GM13976 (cell line): ENCODE results near the gene MAIP1.

Source experiments
- DNase-seq: peaks from one replicate; pipeline ENCODE4 v3.0.0; 2012; ENCODE audit warnings: low spot score
- CTCF ChIP-seq: IDR thresholded peaks from 2 replicates; pipeline ENCODE4 v1.5.1; 2012; ENCODE audit warnings: borderline replicate concordance, mild to moderate bottlenecking; ENCODE audit not compliant: insufficient read depth; ENCODE audit errors: extremely low read depth, missing control alignments, control extremely low read depth
- in situ Hi-C: fragments of 300-500 bp; cut with MboI; formaldehyde crosslinking; loops from one replicate; pipeline ENCODE4 v1.12.0; 2022; ENCODE audit warnings: low sequenced_read_pairs, mixed read lengths, inconsistent platforms; ENCODE audit not compliant: unreplicated experiment

The MAIP1 gene

DNA sequence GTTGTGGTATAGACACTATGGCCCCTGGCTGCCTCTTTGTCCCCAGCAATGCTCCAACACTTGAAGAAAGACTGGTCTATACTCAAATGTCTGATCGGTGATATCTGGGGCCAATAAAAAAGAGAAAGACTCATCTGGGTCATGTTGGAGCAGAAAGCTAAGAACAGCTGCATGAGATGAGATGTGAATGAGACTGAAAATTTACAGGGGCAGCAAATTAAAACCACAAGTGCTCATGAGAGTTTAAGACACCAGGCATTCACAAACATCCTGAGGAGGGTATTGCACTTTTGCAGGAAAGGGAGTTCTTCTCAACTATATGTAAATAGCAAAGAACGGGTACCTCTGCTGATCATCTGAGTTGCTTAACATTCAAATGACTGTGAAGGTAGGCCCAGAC lies 36.3 kb downstream of the MAIP1 start:
- DNase-seq: no peak
- in situ Hi-C loops: no loop called here
- TF ChIP-seq CTCF: no peak

DNA sequence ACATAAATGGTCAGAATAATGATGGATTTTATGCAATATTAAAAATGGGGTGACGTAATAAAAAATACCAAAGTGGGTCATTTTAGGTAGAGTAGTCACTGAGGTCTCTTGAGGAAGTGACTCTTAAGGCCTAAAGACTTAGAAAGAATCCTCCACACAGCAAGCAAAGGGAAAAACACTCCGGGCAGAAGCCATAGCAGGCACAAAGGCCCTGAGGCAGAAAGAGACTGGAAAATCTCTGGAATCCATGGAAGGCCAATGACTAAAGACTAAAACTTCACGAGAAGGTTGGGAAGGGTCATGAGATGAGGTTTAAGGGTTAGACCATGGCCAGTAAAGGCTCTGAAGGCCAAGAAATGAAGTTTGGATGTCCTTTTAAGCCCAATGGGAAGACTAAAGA lies 36.9 kb downstream of the MAIP1 start:
- in situ Hi-C loops: no loop called here
- DNase-seq: no peak
- no peak for TF ChIP-seq CTCF

- TF ChIP-seq CTCF: no peak
- DNase-seq: no peak
- in situ Hi-C loops: no loop called here
Measured at GRCh38 chr2:199994371-199994770, 39.0 kb downstream of the MAIP1 start.

- no peak for TF ChIP-seq CTCF
- in situ Hi-C loops: no loop called here
- DNase-seq: no peak
Measured at GRCh38 chr2:199994896-199995295, 39.5 kb downstream of the MAIP1 start.

DNA sequence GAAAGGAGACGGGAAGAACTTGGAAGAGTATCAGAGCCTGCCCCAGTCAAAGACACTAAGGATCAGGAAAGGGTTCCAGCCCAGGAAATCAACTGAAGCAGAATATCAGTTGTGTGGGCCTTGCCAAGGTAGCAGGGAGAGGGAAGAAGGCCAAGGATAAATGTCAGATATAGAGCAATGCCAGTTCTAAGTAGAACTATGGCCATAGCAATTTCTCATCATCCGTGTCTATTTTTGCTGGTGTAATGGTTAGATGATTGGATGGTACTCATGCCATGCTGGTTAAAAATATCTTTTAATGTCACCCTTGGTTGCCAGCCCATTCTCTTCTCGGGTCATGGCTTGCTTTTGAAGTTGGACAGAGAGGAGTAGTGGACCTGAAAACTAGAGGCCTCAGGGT lies 41.9 kb downstream of the MAIP1 start:
- DNase-seq: no peak
- in situ Hi-C loops: no loop called here
- TF ChIP-seq CTCF: no peak

- in situ Hi-C loops: no loop called here
- no peak for DNase-seq
- no peak for TF ChIP-seq CTCF
Measured at GRCh38 chr2:199999166-199999565, 43.8 kb downstream of the MAIP1 start.
